Loucy (cell line): ENCODE data around the gene KRTAP10-2.

Experiments
- H2AFZ ChIP-seq: fragments of 200-600 bp; sonication (generic); 2 replicates; pipeline ENCODE4 v1.6.0; 2016; ENCODE audit warnings: antibody characterized with exemption, mild to moderate bottlenecking, low read length, moderate library complexity
- H3F3A ChIP-seq: fragments of 200-600 bp; 2 replicates; pipeline ENCODE4 v1.6.0; 2016; ENCODE audit warnings: antibody characterized with exemption, low read depth, mild to moderate bottlenecking
- H3K27me3 ChIP-seq: fragments of 200-600 bp; sonication (generic); 2 replicates; pipeline ENCODE4 v1.6.1; 2014; ENCODE audit warnings: low read length, mild to moderate bottlenecking; ENCODE audit not compliant: insufficient read depth, poor library complexity, severe bottlenecking
- H3K36me3 ChIP-seq: fragments of 200-600 bp; sonication (generic); 2 replicates; pipeline ENCODE4 v1.6.1; 2016; ENCODE audit warnings: low read length; ENCODE audit not compliant: insufficient read depth
- H3K4me1 ChIP-seq: fragments of 200-600 bp; sonication (generic); 2 replicates; pipeline ENCODE4 v1.5.1; 2014; ENCODE audit warnings: low read length, mild to moderate bottlenecking; ENCODE audit not compliant: insufficient read depth, poor library complexity, severe bottlenecking
- H3K4me2 ChIP-seq: fragments of 200-600 bp; sonication (generic); 2 replicates; pipeline ENCODE4 v1.6.0; 2014; ENCODE audit warnings: antibody characterized with exemption, low read length, low read depth, mild to moderate bottlenecking; ENCODE audit not compliant: poor library complexity, severe bottlenecking
- H3K4me3 ChIP-seq: fragments of 200-600 bp; sonication (generic); 2 replicates; pipeline ENCODE4 v1.5.1; 2014; ENCODE audit warnings: low read length, mild to moderate bottlenecking, mixed read lengths; ENCODE audit not compliant: poor library complexity, severe bottlenecking
- H3K79me2 ChIP-seq: fragments of 200-600 bp; sonication (generic); 2 replicates; pipeline ENCODE4 v1.6.1; 2014; ENCODE audit warnings: low read length; ENCODE audit not compliant: insufficient read depth
- H3K9ac ChIP-seq: fragments of 200-600 bp; sonication (generic); 2 replicates; pipeline ENCODE4 v1.6.0; 2014; ENCODE audit warnings: mild to moderate bottlenecking, low read depth, low read length, moderate library complexity; ENCODE audit not compliant: poor library complexity, severe bottlenecking
- H3K9me2 ChIP-seq: fragments of 200-600 bp; sonication (generic); replicated peaks from 2 replicates; pipeline ENCODE4 v1.6.1; 2016; ENCODE audit warnings: low read depth, low read length, mixed read lengths
- H3K9me3 ChIP-seq: fragments of 200-600 bp; sonication (generic); 2 replicates; pipeline ENCODE4 v1.6.1; 2014; ENCODE audit warnings: mild to moderate bottlenecking, antibody characterized with exemption, low read length, low read depth; ENCODE audit not compliant: insufficient read depth
- H4K20me1 ChIP-seq: fragments of 200-600 bp; sonication (generic); 2 replicates; pipeline ENCODE4 v1.6.0; 2014; ENCODE audit warnings: antibody characterized with exemption, low read length, mild to moderate bottlenecking; ENCODE audit not compliant: insufficient read depth, poor library complexity, severe bottlenecking
- EZH2phosphoT487 ChIP-seq: fragments of 200-600 bp; IDR thresholded peaks from 2 replicates; pipeline ENCODE4 v1.6.1; 2018; ENCODE audit warnings: antibody characterized with exemption, mild to moderate bottlenecking, moderate library complexity, borderline replicate concordance
- TF ChIP-seq, protein P1 (sequence below): fragments of 200-600 bp; sonication (generic); conservative IDR thresholded peaks from 2 replicates; pipeline ENCODE4 v1.5.1; 2014; ENCODE audit warnings: mild to moderate bottlenecking, antibody characterized with exemption, low read length

Gene KRTAP10-2

DNA sequence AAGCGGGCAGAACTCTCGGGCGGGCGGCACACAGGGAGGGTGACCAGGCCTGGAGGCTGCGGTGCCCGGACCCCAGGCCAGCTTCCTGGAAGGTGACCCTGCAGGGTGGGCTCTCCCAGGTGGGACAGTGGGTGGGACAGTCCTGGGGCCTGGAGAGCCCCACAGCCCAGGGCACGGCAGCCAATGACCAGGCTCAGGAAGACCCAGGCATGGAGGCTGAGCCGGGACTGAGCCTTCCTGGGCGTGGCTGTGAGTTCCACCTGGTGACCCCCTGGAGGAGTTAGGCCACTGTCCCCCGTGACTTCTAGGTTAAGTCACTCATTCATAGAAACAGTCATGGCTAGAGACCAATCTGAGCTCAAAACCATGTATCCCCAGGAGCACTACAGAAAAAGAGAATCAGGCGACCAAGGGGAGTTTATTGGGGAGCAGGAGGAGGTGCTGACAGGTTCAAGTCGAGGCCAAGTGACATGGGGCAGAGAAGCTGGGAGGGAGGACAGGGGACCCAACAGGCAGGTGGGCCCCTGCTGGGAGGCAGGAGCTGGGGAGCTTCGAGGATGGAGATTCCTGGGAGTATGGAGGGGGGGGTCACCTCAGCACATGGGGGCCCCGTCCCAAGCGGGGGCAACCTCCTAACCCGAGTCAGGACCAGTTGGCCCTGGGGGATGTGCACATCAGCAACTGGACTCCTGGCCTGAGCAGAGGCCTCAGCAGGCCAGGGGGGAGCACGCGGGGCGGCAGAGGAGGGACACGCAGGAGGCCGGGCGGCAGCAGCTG, 27.9 kb upstream of the KRTAP10-2 start:
- Histone ChIP-seq H4K20me1 (no peaks in the 10 kb centered on the region), H3F3A (no peaks in the 10 kb centered on the region; the same call in 1 of the 2 replicates), H2AFZ (no peak overlapping the region), H3K9me2 (no peaks in the 10 kb centered on the region), H3K4me2 (no peak overlapping the region), H3K79me2 (no peaks in the 10 kb centered on the region), H3K9me3 (peaks cover 6% of the 10 kb centered on the region; the same call in 1 of the 2 replicates), H3K27me3 (no peaks in the 10 kb centered on the region), H3K4me1 (no peaks in the 10 kb centered on the region), H3K36me3 (no peaks in the 10 kb centered on the region), H3K9ac (no peak overlapping the region), H3K4me3 (no peak overlapping the region)
- TF ChIP-seq, protein P1, sequence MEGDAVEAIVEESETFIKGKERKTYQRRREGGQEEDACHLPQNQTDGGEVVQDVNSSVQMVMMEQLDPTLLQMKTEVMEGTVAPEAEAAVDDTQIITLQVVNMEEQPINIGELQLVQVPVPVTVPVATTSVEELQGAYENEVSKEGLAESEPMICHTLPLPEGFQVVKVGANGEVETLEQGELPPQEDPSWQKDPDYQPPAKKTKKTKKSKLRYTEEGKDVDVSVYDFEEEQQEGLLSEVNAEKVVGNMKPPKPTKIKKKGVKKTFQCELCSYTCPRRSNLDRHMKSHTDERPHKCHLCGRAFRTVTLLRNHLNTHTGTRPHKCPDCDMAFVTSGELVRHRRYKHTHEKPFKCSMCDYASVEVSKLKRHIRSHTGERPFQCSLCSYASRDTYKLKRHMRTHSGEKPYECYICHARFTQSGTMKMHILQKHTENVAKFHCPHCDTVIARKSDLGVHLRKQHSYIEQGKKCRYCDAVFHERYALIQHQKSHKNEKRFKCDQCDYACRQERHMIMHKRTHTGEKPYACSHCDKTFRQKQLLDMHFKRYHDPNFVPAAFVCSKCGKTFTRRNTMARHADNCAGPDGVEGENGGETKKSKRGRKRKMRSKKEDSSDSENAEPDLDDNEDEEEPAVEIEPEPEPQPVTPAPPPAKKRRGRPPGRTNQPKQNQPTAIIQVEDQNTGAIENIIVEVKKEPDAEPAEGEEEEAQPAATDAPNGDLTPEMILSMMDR, result no peak
- no peak for TF ChIP-seq EZH2phosphoT487

DNA sequence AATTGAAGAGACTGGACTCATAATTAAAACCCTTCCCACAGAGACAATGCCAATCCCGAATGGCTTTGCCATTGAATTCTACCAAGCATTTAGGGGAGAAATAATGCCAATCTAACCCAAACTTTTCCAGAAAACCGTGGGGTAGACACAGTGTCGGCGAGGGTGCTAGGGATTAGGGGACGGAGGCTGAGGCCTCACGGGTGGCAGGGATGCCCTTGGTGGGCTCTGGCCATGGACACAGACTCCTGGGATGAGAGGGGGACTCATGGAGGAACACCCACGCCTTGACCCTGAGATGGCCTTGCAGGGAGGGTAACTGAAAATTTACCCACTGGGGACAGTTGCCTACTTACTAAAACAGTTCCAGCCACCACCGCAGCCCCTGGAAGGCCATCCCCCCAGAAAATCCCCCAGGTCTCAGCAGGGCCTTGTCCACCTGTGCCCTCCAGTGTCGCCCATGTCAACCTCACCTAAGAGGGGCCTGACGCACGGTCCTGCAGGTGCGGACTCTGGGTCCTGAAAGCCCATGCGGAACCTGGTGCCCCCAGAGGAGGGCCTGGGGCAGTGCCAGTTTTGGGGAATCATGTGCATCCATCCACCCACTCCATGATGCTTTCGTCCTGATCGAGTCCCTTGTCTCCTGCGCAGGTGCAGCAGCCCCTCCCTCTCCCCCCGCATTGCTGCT, 27.2 kb upstream of the KRTAP10-2 start:
- Histone ChIP-seq H3K9me3 (peaks cover 6% of the 10 kb centered on the region; the same call in 1 of the 2 replicates), H3K36me3 (no peaks in the 10 kb centered on the region), H3K4me1 (no peaks in the 10 kb centered on the region), H4K20me1 (no peaks in the 10 kb centered on the region), H3K4me3 (no peak overlapping the region), H3K9ac (no peak overlapping the region), H3K9me2 (no peaks in the 10 kb centered on the region), H3K4me2 (no peak overlapping the region), H3F3A (no peaks in the 10 kb centered on the region; the same call in 1 of the 2 replicates), H2AFZ (no peak overlapping the region), H3K79me2 (no peaks in the 10 kb centered on the region), H3K27me3 (no peaks in the 10 kb centered on the region)
- TF ChIP-seq, protein P1, result no peak
- TF ChIP-seq EZH2phosphoT487, result no peak

DNA sequence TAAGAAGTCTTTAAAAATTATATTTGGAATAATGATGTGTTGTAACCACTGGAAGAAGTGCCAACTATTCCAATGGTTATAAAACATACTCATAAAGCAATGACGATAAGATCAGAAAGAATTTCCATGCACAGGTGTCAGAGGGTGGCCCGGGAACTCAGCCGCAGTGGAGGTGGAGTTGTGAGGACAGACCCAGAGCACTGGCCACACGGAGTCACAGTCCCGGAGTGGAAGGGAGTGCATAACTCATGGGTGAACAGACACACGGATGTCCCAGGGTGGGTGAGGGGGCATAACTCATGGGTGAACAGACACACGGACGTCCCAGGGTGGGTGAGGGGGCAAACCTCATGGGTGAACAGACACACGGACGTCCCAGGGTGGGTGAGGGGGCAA, 24.7 kb upstream of the KRTAP10-2 start:
- H3K36me3 ChIP-seq, result no peaks in the 10 kb centered on the region
- H3K4me1 ChIP-seq, result no peaks in the 10 kb centered on the region
- no peak overlapping the region for H2AFZ ChIP-seq
- no peak overlapping the region for H3K4me3 ChIP-seq
- H3F3A ChIP-seq, result no peaks in the 10 kb centered on the region
- no peak for TF ChIP-seq EZH2phosphoT487
- TF ChIP-seq, protein P1, result no peak
- H3K4me2 ChIP-seq, result no peak overlapping the region
- H3K79me2 ChIP-seq, result no peaks in the 10 kb centered on the region
- no peaks in the 10 kb centered on the region for H3K9me2 ChIP-seq
- H4K20me1 ChIP-seq, result no peaks in the 10 kb centered on the region
- no peaks in the 10 kb centered on the region for H3K27me3 ChIP-seq
- peaks cover 1% of the 10 kb centered on the region; the same call in 1 of the 2 replicates for H3K9me3 ChIP-seq
- no peak overlapping the region for H3K9ac ChIP-seq
